K562 (cell line): ENCODE measurements around the gene TSGA10.

Source experiments
- CEBPB ChIP-seq: fragments of 450-650 bp; IDR thresholded peaks from 2 replicates; pipeline ENCODE4 v1.6.1; 2016; ENCODE audit warnings: missing genetic modification characterization, missing compliant biosample characterization
- CTCF ChIP-seq, 3 experiments: IDR thresholded peaks in 2 of 3; conservative IDR thresholded peaks in 1 of 3; 2 replicates each; pipeline ENCODE4 v1.5.1; 2011 to 2012; ENCODE audit warnings: low read length in 3 of 3, mild to moderate bottlenecking in 3 of 3, control low read depth in 2 of 3, improper control_type of control experiment in 1 of 3, inconsistent platforms in 1 of 3, low read depth in 1 of 3, mixed read lengths in 1 of 3, moderate library complexity in 1 of 3; ENCODE audit not compliant: insufficient read depth in 2 of 3
- CTCFL ChIP-seq: IDR thresholded peaks from 2 replicates; pipeline ENCODE4 v1.6.1; 2011; ENCODE audit warnings: borderline replicate concordance, low read depth, mild to moderate bottlenecking, moderate library complexity, low read length; ENCODE audit not compliant: insufficient read depth, poor library complexity, severe bottlenecking
- ESRRA ChIP-seq: fragments of 450-650 bp; IDR thresholded peaks from 2 replicates; pipeline ENCODE4 v1.6.1; 2014; ENCODE audit warnings: low read depth, mild to moderate bottlenecking, moderate library complexity, borderline replicate concordance
- MAX ChIP-seq: sonication (generic); formaldehyde crosslinking; IDR thresholded peaks from 2 replicates; pipeline ENCODE4 v1.9.0; 2022; ENCODE audit warnings: mild to moderate bottlenecking, missing genetic modification reagents
- PKNOX1 ChIP-seq: fragments of 450-650 bp; IDR thresholded peaks from 2 replicates; pipeline ENCODE4 v1.6.1; 2016
- POLR2G ChIP-seq: fragments of 200-400 bp; formaldehyde crosslinking; IDR thresholded peaks from 2 replicates; pipeline ENCODE4 v1.6.1; 2017; ENCODE audit warnings: low read depth, mild to moderate bottlenecking, antibody characterized with exemption, low read length, moderate library complexity
- RERE ChIP-seq: sonication (generic); formaldehyde crosslinking; IDR thresholded peaks from 2 replicates; pipeline ENCODE4 v1.8.0; 2023; ENCODE audit warnings: missing genetic modification reagents, mild to moderate bottlenecking, borderline replicate concordance
- UBTF ChIP-seq, 2 experiments: IDR thresholded peaks; 2 replicates each; pipeline ENCODE4 v1.6.1; 2012; ENCODE audit warnings: improper control_type of control experiment in 2 of 2, low read depth in 2 of 2, low read length in 2 of 2, borderline replicate concordance in 1 of 2
- ZNF57 ChIP-seq: fragments of 450-650 bp; formaldehyde crosslinking; IDR thresholded peaks from 2 replicates; pipeline ENCODE4 v1.4.0; 2020; ENCODE audit warnings: mild to moderate bottlenecking, moderate library complexity

GRCh38 chr2:99141110-99142108, 13.3 kb downstream of the TSGA10 start, which contains the start of gene C2orf15:
- TF ChIP-seq POLR2G (peak; percentile 73), CTCF (IDR thresholded peaks at IDR 0.05 in 2 of 3, conservative IDR thresholded peaks at IDR 0.05 in 1 of 3; ENCODE audit: insufficient read depth in 2 of 3, low read depth in 1 of 3, low read length in 3 of 3) (no peak), MAX (CRISPR knock-in tag) (no peak), CTCFL (no peak), ZNF57 (CRISPR knock-in tag) (no peak), RERE (CRISPR knock-in tag) (0 out of 2 replicates have a peak, but pooled peaks have one; percentile 16), UBTF (IDR thresholded peaks at IDR 0.05; ENCODE audit: borderline replicate concordance in 1 of 2, low read depth in 2 of 2, low read length in 2 of 2) (peak in 1 of 2 experiments; percentile 73; a peak in 1 of 4 replicates), CEBPB (tag) (no peak), ESRRA (no peak), PKNOX1 (peak; percentile 57)
